ENCODE measurements around the gene DGKZ.

Gene DGKZ

DNA sequence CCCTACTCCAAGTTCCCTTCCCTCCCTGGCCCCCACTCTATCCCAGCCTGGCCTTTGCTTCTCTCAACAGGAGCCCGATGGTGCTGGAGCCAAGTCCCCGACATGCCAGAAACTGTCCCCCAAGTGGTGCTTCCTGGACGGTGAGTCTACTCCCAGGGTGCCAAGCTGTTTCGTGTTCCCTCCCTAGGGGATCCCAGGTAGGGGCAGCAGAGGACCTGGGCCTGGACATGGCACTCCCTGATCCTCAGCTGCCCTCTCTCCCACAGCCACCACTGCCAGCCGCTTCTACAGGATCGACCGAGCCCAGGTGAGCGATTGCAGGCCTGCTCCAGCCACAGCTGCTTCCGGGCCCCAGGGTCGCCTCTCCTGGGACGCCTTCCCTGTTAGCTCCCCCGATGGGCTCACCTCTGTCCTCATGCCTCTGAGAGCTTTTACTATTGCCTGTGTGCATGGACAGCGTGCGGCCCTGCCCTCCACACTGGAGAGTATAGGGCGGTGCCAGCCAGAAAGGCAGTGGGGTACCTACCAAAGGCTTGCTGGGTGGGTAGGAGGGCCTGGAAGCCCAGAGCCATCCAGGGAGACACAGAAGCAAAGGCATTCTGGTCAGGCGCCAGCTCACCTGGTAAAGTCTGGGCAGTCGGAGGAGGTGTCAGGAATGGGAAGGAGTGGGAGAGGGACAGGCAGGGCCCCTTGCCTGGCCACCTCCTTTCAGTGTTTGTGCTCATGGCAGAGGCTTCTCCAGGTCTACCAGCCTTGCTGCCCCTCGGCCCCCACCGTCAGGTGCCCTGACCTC is 29.2 kb downstream of the DGKZ start:
- H3K27me3 ChIP-seq (ENCODE audit: insufficient read depth, low read length) = no peaks in the 10 kb centered on the region
- H3K79me2 ChIP-seq (ENCODE audit: insufficient read depth, low read length) = no peaks in the 10 kb centered on the region
- H3K36me3 ChIP-seq (ENCODE audit: insufficient read depth, low read length) = peaks cover 69% of the 10 kb centered on the region

DNA sequence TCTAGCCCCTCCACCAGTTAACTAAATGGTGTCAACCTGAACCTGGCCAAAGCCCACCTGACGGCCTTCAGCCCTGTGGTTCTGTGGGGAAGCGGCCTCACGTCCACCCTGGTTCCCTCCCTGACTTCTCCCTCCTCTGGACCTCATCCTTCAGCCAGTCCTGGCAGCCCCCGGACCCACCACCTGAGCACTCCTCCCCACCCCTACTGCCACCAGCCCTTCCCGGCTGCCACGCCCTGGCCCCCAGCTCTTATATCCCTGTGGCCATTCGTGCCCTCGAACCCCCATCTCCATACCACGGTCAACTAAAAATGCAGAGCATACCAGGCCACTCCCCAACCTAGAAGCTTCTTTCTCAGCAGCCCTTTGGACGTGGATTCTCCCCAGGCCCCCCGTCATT is 30.0 kb downstream of the DGKZ start:
- Histone ChIP-seq H3K9ac (ENCODE audit: low read length) (no peak overlapping the region), H3K36me3 (ENCODE audit: insufficient read depth, low read length) (peaks cover 60% of the 10 kb centered on the region), H3K9me3 (ENCODE audit: low read length) (no peaks in the 10 kb centered on the region), H3K27me3 (ENCODE audit: insufficient read depth, low read length) (no peaks in the 10 kb centered on the region), H4K20me1 (ENCODE audit: insufficient read depth, low read length) (no peaks in the 10 kb centered on the region), H2AFZ (ENCODE audit: low read length) (no peak overlapping the region), H3K4me1 (ENCODE audit: insufficient read depth, low read length, severe bottlenecking) (peaks cover 17% of the 10 kb centered on the region), H3F3A (ENCODE audit: insufficient read depth, low read length) (no peaks in the 10 kb centered on the region), H3K79me2 (ENCODE audit: insufficient read depth, low read length) (no peaks in the 10 kb centered on the region), H3K9me2 (ENCODE audit: low read depth, low read length) (no peaks in the 10 kb centered on the region), H3K27ac (ENCODE audit: low read depth, low read length, poor library complexity, severe bottlenecking) (no peak overlapping the region), H3K4me2 (ENCODE audit: low read length) (no peak overlapping the region), H3K4me3 (ENCODE audit: low read depth, low read length, poor library complexity, severe bottlenecking) (no peak overlapping the region)
- TF ChIP-seq, protein P1, sequence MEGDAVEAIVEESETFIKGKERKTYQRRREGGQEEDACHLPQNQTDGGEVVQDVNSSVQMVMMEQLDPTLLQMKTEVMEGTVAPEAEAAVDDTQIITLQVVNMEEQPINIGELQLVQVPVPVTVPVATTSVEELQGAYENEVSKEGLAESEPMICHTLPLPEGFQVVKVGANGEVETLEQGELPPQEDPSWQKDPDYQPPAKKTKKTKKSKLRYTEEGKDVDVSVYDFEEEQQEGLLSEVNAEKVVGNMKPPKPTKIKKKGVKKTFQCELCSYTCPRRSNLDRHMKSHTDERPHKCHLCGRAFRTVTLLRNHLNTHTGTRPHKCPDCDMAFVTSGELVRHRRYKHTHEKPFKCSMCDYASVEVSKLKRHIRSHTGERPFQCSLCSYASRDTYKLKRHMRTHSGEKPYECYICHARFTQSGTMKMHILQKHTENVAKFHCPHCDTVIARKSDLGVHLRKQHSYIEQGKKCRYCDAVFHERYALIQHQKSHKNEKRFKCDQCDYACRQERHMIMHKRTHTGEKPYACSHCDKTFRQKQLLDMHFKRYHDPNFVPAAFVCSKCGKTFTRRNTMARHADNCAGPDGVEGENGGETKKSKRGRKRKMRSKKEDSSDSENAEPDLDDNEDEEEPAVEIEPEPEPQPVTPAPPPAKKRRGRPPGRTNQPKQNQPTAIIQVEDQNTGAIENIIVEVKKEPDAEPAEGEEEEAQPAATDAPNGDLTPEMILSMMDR (IDR thresholded peaks at IDR 0.05; ENCODE audit: low read length) = no peak
- no peak for TF ChIP-seq EZH2 (IDR thresholded peaks at IDR 0.05; ENCODE audit: borderline replicate concordance, low read length)

More for the DNA sequence above, 29.2 kb downstream of the DGKZ start:
- no peaks in the 10 kb centered on the region for H3F3A ChIP-seq (ENCODE audit: insufficient read depth, low read length)
- H3K4me2 ChIP-seq (ENCODE audit: low read length) = no peak overlapping the region
- no peaks in the 10 kb centered on the region for H3K9me3 ChIP-seq (ENCODE audit: low read length)
- no peak overlapping the region for H2AFZ ChIP-seq (ENCODE audit: low read length)
- no peak overlapping the region for H3K27ac ChIP-seq (ENCODE audit: low read depth, low read length, poor library complexity, severe bottlenecking)
- no peak for TF ChIP-seq EZH2 (IDR thresholded peaks at IDR 0.05; ENCODE audit: borderline replicate concordance, low read length)
- TF ChIP-seq, protein P1 (IDR thresholded peaks at IDR 0.05; ENCODE audit: low read length) = no peak
- H3K9me2 ChIP-seq (ENCODE audit: low read depth, low read length) = no peaks in the 10 kb centered on the region
- no peak overlapping the region for H3K4me3 ChIP-seq (ENCODE audit: low read depth, low read length, poor library complexity, severe bottlenecking)
- H3K4me1 ChIP-seq (ENCODE audit: insufficient read depth, low read length, severe bottlenecking) = peaks cover 11% of the 10 kb centered on the region
- no peaks in the 10 kb centered on the region for H4K20me1 ChIP-seq (ENCODE audit: insufficient read depth, low read length)
- no peak overlapping the region for H3K9ac ChIP-seq (ENCODE audit: low read length)

DNA sequence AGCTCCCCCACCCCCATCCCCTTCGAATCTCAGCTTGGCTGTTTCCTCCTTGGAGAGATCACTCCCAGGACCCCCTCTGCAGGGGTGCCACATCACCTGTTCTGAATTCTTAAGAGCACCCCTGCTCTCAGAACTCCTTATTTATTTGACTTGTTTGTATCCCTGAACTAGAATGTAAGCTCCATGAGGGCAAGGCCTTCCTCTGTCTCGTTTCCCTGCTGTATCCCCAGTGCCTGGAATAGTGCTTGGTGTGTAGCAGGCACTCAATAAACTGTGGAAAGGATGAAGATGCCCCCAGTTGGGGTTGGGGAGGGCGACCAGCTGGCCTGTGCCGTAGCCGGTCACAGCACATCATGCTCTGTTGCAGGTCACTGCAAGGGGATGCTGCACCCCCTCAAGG is 30.6 kb downstream of the DGKZ start:
- TF ChIP-seq, protein P1 (IDR thresholded peaks at IDR 0.05; ENCODE audit: low read length) = no peak
- TF ChIP-seq EZH2 (IDR thresholded peaks at IDR 0.05; ENCODE audit: borderline replicate concordance, low read length) = no peak
- Histone ChIP-seq H3K27me3 (ENCODE audit: insufficient read depth, low read length) (no peaks in the 10 kb centered on the region), H3K4me3 (ENCODE audit: low read depth, low read length, poor library complexity, severe bottlenecking) (no peak overlapping the region), H3K9me3 (ENCODE audit: low read length) (no peaks in the 10 kb centered on the region), H3K4me2 (ENCODE audit: low read length) (no peak overlapping the region), H3K36me3 (ENCODE audit: insufficient read depth, low read length) (peaks cover 55% of the 10 kb centered on the region), H3K9ac (ENCODE audit: low read length) (no peak overlapping the region), H4K20me1 (ENCODE audit: insufficient read depth, low read length) (no peaks in the 10 kb centered on the region), H3K9me2 (ENCODE audit: low read depth, low read length) (no peaks in the 10 kb centered on the region), H3K79me2 (ENCODE audit: insufficient read depth, low read length) (no peaks in the 10 kb centered on the region), H3F3A (ENCODE audit: insufficient read depth, low read length) (no peaks in the 10 kb centered on the region), H3K27ac (ENCODE audit: low read depth, low read length, poor library complexity, severe bottlenecking) (no peak overlapping the region), H2AFZ (ENCODE audit: low read length) (no peak overlapping the region), H3K4me1 (ENCODE audit: insufficient read depth, low read length, severe bottlenecking) (peaks cover 17% of the 10 kb centered on the region)
